HG03139 (cell line): Measurements from ENCODE around the gene GRAMD1B.
A peak's percentile ranks its signal among the peaks of the same experiment; 100 is the strongest.

Experiments used
- ATAC-seq: cut with Tn5 transposase; IDR thresholded peaks from one replicate; pipeline ENCODE4 v1.9.1; 2021; ENCODE audit not compliant: unreplicated experiment

GRAMD1B gene

DNA sequence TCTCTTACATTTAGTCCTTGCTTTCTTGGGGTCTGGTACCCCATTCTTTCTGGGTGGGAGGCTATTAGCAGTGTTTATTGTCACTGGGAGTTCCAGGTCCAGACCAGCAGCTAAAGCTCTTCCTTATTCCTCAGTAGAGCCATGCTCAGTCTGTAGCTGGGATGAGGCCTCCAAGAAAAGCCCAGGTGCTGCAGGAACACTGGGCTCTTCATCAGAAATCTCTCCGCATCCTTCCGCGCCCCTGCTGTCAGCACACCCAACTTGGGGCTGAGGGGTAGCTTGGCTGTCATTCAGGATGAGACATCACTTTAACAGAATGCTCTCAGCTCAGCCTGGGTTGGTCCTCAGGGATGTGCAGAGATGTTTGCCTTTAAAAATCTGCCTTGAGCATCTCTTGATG lies 97.5 kb downstream of the GRAMD1B start:
- ATAC-seq: no peak

DNA sequence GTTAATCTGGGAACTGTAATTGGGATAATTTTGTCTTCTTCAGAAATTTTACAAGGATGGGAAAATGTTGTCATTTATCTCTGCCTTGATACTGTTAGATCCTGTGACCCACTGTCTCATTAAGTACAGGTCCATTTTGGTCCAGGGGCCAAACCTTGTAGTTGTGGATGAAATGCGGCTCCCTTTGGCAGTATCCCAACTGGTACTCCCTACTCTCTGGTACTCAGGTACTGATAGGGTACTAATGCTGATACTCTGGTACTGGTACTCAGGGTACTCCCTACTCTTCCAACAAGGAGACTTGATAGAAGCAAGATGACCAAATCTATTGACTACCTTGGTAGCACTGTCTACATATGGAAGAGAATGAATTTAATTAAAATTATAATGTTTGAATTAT lies 97.9 kb downstream of the GRAMD1B start:
- ATAC-seq: no peak

GRCh38 chr11:123531325-123531724 lies 101.3 kb downstream of the GRAMD1B start:
- no peak for ATAC-seq

GRCh38 chr11:123532131-123532530 lies 102.1 kb downstream of the GRAMD1B start:
- no peak for ATAC-seq

DNA sequence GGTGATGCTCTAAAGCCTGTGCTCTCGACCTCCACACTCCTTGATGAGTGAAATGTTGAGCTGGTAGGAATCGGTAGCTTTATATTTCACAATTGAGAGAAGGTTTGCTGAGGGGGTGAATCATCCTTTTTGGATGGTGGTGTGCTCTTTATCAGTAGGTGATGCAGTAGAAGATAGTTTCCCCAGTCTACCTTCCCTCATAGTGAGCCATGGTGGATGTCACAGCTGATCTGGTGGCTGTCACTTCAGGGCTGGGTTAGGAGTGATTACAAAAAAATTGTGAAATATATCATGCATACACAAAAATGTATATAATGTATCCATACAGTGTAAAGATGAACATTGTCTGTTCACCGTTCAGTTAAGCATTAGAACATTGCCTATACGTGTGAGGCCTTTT lies 105.3 kb downstream of the GRAMD1B start:
- no peak for ATAC-seq

DNA sequence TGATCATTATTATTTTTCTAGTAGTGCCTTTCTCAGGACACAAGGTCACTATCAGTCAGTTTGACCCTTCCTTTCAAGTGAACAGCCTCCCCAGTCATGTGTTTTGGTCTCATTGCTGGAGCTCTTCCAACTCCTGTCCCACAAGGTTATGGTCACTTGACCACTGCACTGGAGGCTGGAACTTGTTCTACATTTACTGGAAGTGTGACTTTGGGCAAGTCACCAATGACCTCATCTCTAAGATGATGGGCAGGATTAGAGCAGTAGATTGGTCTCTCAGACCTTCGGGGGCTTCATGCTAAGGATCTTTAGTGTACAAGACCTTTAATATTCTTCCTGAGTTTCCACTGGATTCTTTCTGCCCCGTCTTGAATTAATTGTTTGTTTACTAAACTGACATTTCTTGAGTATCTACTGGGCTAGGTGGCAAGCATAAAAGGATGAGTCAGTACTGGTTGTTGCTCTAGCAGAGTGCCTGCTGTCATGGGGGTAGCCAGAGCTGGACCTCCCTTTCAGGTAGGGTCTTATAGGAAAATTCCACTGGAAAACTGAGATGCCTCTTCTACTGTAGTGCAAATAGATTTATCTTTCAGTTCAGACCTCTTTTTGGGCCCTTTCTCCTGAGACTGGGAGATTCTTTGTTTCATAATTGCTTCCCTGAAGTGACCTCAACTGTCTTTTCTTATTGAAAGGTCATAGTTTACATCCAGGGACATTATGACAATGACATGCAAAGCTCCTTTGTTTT lies 106.8 kb downstream of the GRAMD1B start:
- ATAC-seq: no peak

DNA sequence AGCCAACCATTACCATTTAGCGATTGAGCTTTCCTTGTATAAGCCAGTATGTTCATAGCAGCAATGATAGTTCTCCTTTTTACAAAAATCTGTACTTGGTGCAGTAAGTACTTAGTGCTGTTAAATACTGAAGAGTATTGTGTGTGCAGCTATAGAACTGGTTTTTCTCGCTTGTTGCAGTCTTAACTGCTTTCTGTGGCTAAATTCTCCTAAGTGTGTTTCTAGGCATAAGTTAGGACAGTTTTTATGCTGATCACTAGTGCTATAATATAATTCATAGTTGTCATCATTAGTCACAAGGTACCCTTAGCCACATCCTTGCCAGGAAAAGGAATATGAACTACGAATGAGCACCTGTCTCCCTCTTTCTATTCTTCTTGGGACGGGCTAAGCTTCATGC lies 107.7 kb downstream of the GRAMD1B start:
- ATAC-seq: no peak

GRCh38 chr11:123543797-123544196 lies 113.7 kb downstream of the GRAMD1B start:
- no peak for ATAC-seq

DNA sequence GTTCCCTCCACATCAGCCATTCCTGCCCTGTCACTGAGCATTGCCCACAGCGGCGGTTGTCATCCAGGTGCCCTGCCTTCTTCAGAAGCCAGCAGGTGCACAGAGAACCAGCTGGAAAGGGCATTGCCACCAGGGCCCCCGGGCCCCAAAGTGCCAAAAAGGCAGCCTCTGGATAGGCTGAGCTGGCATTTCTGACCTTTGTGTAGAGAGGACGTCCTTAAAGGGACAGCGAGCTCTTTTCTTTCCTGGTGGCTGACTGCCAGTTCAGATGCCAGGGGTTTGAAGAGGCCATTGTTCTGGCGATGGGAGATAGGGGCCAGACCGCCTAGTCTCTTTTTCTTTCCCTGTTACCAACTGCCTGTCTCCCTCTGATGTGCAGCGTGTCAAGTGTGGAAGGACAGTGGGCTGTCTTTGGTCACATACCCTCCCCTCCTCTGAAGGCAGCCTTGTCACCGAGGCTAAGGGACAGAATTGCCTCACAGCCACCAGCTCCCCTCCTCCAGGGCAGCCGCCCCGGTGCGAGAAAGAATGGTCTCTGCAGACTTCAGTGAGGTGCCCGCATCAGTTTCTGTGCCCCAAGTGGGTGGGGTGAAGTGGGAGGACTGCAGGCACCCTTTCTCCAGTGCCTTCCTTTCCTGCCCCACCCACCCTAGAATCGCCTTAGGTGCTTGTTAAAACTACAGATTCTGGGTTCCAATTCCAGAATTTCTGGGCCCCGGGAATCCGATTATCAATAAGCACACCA lies 114.7 kb downstream of the GRAMD1B start:
- no peak for ATAC-seq

GRCh38 chr11:123545726-123546270 lies 115.7 kb downstream of the GRAMD1B start:
- ATAC-seq: no peak

DNA sequence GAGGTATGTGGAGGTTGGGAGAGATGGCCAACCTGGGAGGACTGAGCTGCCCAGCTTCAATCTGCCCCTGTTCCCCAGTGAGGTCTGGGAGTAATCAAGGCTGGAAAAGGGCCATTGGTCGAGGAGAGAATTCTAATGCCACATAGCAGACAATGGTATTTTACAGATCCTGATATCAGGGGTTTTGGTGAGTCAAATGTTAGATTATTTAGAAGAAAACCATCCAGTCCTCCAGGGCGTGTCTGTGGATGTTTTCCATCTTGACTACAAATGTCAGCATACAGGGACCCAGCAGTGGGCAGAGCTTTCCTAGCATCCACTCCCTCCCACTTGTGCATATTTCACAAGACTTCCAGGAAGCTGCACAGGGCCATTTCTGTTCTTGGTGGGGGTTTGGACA lies 116.4 kb downstream of the GRAMD1B start:
- ATAC-seq: no peak

GRCh38 chr11:123547180-123547579 lies 117.1 kb downstream of the GRAMD1B start:
- ATAC-seq: peak; percentile 77

DNA sequence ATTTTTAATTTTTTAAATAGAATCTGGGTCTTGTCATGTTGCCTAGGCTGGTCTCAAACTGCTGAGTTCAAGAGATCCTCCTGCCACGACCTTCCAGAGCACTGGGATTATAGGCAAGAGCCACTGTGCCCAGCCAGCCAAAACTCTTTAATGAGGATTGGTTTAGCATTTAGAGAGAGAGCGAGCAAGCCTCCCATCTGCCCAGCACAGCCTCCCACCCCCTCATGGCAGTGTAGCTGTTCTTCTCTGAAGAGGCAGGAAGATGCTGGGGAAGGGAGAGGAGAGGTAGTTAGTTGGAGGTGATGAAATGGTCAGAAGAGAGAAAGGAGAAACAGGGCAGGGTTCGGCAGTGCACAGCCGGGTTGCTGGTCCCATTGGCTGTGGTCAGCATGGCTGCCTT lies 118.7 kb downstream of the GRAMD1B start:
- ATAC-seq: no peak

GRCh38 chr11:123549926-123550917 lies 120.2 kb downstream of the GRAMD1B start:
- ATAC-seq: no peak

- no peak for ATAC-seq
Measured at GRCh38 chr11:123551079-123551478, 121.0 kb downstream of the GRAMD1B start.

GRCh38 chr11:123556633-123557032 lies 126.6 kb downstream of the GRAMD1B start:
- ATAC-seq: no peak

- no peak for ATAC-seq
Measured at GRCh38 chr11:123558536-123559315, 128.7 kb downstream of the GRAMD1B start.

GRCh38 chr11:123559523-123559955 lies 129.5 kb downstream of the GRAMD1B start:
- no peak for ATAC-seq

DNA sequence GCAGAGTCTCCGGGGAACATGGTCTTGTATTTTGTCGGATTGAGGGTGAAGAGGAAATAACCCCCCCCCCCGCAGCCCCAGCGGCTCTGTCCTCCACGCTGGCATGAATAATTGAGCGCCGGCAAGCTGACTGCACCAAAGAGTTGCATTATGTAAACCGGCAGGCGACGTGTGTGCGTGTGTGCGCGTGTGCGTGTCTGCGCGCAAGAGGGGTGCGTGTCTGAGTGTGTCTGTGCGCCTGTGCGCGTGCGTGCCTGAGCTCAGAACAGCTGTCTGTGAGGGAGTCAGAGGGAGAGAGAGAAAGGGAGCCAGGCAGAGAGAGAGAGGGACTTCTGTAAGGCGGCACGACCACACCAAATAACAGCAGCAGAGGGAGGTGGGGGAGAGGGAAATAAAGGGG lies 129.9 kb downstream of the GRAMD1B start:
- ATAC-seq: peak; percentile 49

DNA sequence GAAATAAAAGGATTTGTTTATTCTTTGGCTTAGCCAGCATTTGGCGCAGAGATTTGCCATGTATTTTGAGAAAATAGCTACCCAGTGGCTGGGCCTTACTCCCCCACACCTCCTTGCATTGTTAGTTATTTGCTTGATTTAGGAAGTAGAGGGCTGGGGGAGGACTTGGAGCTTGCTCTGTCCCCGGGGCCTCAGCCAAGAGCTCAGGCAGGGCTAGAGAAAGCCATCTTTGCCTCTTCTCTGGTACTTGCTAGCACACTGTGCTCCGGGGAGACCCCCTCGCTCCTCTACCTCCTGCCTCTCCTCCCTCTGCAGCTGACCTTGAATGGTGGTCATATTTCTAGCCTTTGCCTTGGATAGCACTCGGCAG lies 131.3 kb downstream of the GRAMD1B start:
- no peak for ATAC-seq
